HG03159 (cell line): ENCODE measurements around the gene MYBBP1A.

Experiments
- ATAC-seq: cut with Tn5 transposase; IDR thresholded peaks from one replicate; pipeline ENCODE4 v1.9.1; 2021; ENCODE audit warnings: mild to moderate bottlenecking, moderate library complexity; ENCODE audit not compliant: unreplicated experiment

Gene MYBBP1A

GRCh38 chr17:4549781-4550533, 5.2 kb downstream of the MYBBP1A start:
- no peak for ATAC-seq

- ATAC-seq: no peak
These were observed 6.3 kb downstream of the MYBBP1A start for GRCh38 chr17:4548721-4549531.

- no peak for ATAC-seq
These were observed 7.1 kb downstream of the MYBBP1A start for GRCh38 chr17:4548061-4548461.

- no peak for ATAC-seq
These were observed 7.9 kb downstream of the MYBBP1A start for GRCh38 chr17:4547118-4547906.

DNA sequence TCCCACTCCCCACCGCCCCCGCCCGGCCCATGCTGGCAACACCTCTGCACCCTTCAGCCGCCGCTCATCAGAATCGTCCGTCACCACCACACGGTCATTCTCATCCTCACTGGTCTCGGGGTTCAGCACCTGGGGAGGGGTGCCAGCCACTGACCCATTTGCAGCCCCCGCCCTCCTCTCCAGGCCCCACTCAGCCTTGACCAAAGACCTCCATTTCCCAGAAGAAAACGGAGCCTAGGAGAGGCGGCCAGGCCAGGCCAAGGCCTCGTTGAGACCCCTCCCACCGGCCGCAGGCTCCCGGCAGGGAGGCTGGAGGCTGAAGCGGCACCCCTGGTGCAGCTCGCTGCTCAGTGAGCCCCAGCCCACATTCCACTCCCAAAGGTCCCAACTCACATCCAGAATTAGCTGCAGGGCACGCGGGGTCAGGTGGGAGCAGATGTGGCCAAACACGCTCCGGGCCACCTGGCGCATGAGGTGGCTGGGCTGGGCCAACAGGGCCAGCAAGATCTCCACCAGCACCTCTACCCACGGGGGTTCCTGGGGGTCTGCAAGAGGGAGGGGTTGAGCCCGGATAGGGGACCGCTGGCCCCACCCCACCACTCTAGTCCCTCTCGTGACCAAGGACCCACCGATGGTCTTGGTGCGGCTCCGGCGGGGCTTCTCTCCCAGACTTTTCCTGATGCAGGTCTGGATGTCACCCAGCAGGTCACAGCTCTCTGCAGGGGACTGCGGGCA, 9.8 kb downstream of the MYBBP1A start:
- ATAC-seq: no peak

DNA sequence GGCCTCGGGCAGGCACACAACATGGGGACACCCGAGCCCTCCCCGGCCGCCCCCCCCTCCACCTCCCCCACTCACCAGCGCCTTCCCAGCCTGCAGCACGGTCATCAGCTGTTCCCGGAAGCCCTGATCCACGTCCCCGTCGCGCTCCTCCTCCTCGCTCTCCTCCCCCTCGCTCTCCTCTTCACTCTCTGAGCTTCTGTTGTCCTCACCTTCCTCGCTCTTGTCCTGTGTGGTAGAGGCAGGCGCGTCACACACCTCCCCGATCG, 10.3 kb downstream of the MYBBP1A start:
- no peak for ATAC-seq

DNA sequence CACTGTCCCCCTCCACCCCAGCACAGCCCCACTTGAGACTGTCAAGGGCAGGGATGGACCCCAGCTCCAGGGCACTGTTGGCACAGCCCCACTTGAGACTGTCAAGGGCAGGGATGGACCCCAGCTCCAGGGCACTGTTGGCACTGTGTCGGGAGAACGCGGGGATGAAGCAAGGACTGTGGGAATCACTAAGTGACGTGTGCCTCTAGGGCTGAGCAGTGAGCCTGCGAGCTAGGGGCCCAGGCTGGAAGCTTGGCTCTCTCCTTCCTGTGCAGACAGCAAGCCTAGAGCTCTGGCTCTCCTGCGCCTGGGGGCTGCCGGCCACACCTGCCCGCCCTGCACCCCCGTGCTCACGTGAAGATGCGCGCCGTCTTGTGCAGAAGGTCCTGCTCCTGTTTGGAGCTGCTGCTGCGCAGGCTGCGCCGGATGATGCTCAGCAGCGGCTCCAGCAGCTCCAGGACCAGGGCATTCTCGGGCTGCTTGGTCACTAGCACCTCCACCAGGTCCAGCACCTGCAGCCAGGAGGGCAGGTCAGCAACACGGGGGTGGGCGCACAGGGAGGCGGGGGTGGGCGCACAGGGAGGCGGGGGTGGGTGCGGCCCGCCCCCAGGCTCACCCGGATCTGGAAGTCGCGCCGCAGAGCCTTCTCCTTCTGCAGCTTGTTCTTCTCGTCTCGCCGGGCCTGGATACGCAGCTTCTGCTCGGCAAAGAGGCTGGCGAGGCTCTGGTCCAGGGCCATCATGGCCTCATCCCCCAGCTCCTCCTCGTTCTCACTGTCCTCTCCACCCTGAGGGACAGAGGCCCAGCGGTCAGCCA, 10.8 kb downstream of the MYBBP1A start:
- ATAC-seq: no peak

DNA sequence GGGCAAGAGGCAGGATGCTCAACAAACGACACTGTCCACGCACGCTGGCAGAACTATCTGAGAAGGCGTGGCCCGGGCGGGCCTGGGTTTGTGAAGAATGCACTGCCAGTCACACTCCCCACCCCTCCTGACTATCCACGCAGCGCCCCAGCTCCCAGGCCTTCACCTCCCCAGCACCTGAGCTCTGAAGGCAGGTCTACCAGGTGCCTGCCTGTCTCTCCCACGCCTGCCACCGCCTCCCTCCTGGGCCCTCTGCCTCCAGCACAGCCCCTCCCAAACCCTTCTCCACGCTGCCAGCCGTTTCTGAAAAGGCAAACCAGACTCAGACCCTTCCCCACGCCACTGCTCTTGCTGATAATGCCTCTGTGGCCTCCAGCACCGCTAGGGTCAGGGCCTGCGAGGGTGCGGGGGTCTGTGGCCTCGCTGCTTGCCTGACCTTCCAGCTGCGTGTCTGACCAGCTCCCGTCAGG, 11.6 kb downstream of the MYBBP1A start:
- no peak for ATAC-seq

- ATAC-seq: no peak
These were observed 12.4 kb downstream of the MYBBP1A start for GRCh38 chr17:4542726-4543191.

DNA sequence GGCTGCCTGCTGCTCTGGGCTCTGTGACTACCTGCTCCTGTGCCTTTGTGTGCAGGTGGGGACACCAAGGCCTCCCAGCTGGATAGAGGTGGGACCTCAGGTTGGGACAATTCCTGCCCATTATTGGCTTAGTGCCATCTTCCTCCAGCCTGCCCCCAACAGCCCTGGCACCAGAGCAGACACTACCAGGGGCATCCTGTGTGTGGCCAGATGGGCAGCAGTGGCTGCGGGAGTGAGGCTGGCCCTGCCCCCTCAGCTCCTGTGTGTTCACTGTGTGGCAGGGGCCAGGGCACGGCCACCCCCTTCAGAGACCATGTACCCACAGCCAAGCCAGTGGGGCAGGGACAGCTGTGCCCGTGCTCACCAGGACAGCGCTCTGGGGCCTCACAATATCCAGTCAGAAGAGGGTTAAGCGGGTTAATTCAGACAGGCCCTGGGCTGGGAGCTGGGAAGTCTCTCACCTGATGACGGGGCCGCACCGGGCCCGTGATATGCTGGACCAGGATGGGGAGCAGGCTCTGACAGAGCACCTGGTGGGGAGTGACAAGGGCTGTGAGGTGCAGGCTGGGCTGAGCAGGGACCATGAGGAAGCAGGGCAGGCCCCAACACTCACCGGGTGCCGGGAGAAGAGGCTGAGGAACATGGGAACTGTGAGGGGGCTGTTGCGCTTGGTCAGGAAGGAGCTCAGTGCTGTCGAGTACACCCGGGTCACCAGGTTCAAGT, 13.0 kb downstream of the MYBBP1A start:
- ATAC-seq: no peak

DNA sequence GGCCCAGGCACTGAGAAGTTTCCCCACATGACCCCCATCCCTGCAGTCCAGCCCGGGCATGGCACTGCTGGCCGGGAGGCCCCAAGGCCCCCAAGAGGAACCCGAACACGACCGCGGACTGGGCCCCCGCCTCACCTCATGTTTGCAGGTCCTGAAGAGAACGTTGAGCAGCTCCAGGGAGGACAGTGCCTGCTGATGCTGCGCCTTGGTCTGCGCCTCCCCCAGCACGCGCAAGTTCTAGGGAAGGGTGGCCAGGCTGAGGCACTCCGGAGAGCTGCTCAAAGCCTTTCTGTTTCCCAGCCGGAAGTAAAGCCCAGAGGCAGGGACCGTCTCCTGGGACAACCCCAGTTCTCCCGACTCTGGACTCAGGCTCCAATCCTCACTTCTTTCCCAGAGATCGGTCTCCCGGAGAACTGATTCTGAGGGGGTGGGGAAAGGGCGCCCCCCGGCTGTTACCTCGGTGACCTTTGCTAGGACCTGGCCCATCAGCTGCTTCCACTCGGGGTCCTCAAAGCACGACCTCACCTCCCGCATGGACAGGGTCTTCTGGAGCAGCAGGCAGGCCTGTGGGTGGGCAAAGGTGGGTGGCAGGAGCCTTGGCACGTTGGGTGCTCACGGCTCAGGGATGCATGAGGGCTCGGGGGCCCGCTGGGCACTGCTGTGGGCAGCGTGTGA, 13.7 kb downstream of the MYBBP1A start:
- ATAC-seq: no peak

DNA sequence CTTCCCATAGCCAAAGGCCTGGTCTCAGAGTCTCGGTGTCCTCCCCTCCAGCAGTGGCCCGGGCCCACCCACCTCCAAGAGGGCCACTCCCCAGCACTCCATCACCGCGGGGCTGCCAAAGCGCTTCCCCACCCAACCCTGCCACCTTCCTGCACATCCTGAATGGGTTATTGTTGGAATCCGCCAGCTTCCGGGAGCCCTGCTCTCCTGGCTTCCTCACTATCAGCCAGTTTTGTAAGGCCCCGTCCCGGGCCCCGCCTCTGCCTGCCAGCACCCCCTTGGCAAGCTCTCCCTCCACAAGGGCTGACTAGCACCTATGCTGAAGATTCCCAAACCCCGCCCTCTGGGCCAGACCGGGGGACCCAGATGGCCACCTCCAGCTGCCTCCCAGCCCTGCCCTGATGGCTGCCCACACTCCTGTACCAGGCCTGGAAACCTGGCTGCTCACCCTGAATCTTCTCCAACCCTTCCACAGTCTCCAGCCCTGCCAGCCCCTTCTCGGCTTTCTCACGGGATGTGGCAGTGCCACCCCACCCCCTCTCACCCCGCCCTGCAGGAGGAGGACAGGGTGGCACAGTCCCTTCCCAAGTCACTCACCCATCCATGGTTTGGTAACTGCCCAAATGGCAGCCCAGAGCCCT, 14.4 kb downstream of the MYBBP1A start:
- no peak for ATAC-seq

- ATAC-seq: no peak
These were observed 14.9 kb downstream of the MYBBP1A start for GRCh38 chr17:4540224-4540651.

GRCh38 chr17:4539576-4540223, 15.5 kb downstream of the MYBBP1A start:
- ATAC-seq: no peak

GRCh38 chr17:4539025-4539424, 16.2 kb downstream of the MYBBP1A start:
- ATAC-seq: no peak

DNA sequence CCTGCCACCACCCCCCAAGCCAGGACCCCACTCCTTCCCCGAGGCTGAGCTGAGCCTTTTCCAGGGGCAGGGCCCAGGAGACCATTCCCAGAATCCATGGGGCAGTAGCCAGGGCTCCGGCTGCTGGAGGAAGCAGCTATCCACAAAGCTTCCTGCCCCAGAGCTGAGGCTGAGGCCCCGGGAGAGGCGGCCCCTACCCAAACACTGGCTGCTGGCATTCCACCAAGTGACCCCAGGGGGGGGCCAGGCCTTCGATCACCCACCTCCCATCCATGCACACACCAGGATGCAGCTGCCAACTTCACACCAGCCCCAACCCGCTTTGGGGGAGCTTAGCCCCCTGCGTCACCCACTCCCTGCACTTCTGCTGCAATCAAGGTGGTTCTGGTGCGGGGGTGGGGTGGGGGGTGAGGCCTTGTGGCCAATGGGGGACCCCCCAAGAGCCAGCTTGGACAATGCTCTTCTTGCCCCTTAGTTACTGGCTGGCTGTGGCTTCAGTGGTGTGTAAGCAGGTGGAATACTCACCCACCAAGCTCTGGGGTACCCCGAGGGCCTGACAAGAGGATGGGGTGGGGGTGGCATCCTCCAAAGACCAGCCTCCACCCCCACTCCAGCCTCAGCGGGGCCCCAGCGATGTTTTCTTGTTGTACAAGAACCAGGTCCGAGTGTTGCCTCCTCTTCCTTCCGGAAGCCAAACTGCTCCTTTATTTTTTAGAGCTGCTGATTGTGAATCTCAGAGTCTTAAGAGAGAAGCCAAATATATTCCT, 16.8 kb downstream of the MYBBP1A start:
- no peak for ATAC-seq
